Esophagus squamous epithelium (tissue), 4 donors: ENCODE measurements around the gene PRRT1.

Experiments
- POLR2A ChIP-seq, 4 donors: fragments of 450-650 bp; IDR thresholded peaks; one replicate each; pipeline ENCODE4 v1.6.1; 2017; ENCODE audit warnings: antibody characterized with exemption in 4 of 4, mild to moderate bottlenecking in 4 of 4, moderate library complexity in 3 of 4
- TF ChIP-seq, protein P1 (sequence below), 6 experiments: fragments of 450-650 bp in 4 of 6; fragments of 200-600 bp in 2 of 6; sonication (generic) in 2 of 6; IDR thresholded peaks; one replicate each; pipeline ENCODE4 v1.5.1; 2016 to 2019; ENCODE audit warnings: antibody characterized with exemption in 6 of 6, mild to moderate bottlenecking in 4 of 6, moderate library complexity in 4 of 6

DNA sequence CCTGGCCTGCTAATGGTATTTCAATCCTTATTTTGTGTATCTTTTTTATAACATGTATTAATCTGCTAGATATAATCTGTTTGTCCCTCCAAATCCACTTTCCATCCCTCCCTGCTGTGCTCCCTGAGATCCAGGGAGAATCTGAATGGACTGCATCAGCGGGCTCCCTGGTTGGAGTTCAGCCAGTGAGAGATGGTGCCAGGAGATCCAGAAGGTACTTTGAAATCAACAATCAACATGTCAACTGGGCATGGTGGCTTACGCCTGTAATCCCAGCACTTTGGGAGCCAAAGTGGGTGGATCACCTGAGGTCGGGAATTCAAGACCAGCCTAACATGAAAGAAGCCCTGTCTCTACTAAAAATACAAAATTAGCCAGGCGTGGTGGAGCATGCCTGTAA lies 28.1 kb downstream of the PRRT1 start:
- TF ChIP-seq, protein P1, sequence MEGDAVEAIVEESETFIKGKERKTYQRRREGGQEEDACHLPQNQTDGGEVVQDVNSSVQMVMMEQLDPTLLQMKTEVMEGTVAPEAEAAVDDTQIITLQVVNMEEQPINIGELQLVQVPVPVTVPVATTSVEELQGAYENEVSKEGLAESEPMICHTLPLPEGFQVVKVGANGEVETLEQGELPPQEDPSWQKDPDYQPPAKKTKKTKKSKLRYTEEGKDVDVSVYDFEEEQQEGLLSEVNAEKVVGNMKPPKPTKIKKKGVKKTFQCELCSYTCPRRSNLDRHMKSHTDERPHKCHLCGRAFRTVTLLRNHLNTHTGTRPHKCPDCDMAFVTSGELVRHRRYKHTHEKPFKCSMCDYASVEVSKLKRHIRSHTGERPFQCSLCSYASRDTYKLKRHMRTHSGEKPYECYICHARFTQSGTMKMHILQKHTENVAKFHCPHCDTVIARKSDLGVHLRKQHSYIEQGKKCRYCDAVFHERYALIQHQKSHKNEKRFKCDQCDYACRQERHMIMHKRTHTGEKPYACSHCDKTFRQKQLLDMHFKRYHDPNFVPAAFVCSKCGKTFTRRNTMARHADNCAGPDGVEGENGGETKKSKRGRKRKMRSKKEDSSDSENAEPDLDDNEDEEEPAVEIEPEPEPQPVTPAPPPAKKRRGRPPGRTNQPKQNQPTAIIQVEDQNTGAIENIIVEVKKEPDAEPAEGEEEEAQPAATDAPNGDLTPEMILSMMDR (IDR thresholded peaks at IDR 0.05) = no peak
- TF ChIP-seq POLR2A (IDR thresholded peaks at IDR 0.05) = no peak
